H1 (cell line): ENCODE data around the gene SNX2. TPM values are rescaled to one million over a fixed set of nuclear protein-coding genes. Genes with fewer than 3 reads are reported as not detected.
A peak's percentile ranks its signal among the peaks of the same experiment; 100 is the strongest.

Source experiments
- CTCF ChIA-PET: fragments of 300-600 bp; sonication (Branson Sonifier 250); formaldehyde crosslinking; loops from one replicate; lab custom pipeline; 2021; ENCODE audit not compliant: partially characterized antibody; lab: Charles Lee
- POLR2A ChIA-PET: fragments of 300-600 bp; sonication (Branson Sonifier 250); formaldehyde crosslinking; loops from one replicate; lab custom pipeline; 2021; ENCODE audit warnings: inconsistent platforms; ENCODE audit not compliant: partially characterized antibody; lab: Charles Lee
- DNase-seq, 2 experiments: peaks; one replicate each; pipeline versions ENCODE4 v3.0.0 to v3.0.0-alpha.2; 2010 to 2022; ENCODE audit warnings: low spot score in 2 of 2, low read depth in 1 of 2, mixed read lengths in 1 of 2
- FAIRE-seq: peaks from 2 replicates; lab custom pipeline; 2011; peaks lifted over from hg19 to GRCh38; lab: Jason Lieb, UNC
- H2AFZ ChIP-seq: 2 replicates; pipeline ENCODE4 v1.8.1; 2012; ENCODE audit warnings: low read length, inconsistent platforms
- H2AK5ac ChIP-seq: 2 replicates; pipeline ENCODE4 v1.6.1; 2013; ENCODE audit warnings: low read depth, low read length
- H2BK120ac ChIP-seq: replicated peaks from 2 replicates; pipeline ENCODE3; 2013; ENCODE audit warnings: low read depth, low read length, inconsistent platforms
- H2BK12ac ChIP-seq: 2 replicates; pipeline ENCODE4 v1.6.1; 2013; ENCODE audit warnings: low read depth, low read length
- H2BK15ac ChIP-seq: 2 replicates; pipeline ENCODE4 v1.6.1; 2013; ENCODE audit warnings: low read length
- H2BK20ac ChIP-seq: 2 replicates; pipeline ENCODE4 v1.6.1; 2013; ENCODE audit warnings: low read length
- H2BK5ac ChIP-seq: 2 replicates; pipeline ENCODE4 v1.6.1; 2013; ENCODE audit warnings: low read depth, low read length
- H3K14ac ChIP-seq: 2 replicates; pipeline ENCODE4 v1.6.1; 2013; ENCODE audit warnings: inconsistent platforms; ENCODE audit not compliant: insufficient read length
- H3K18ac ChIP-seq: 2 replicates; pipeline ENCODE4 v1.6.1; 2013; ENCODE audit warnings: low read length; ENCODE audit errors: extremely low read depth
- H3K23ac ChIP-seq: 2 replicates; pipeline ENCODE4 v1.6.1; 2013; ENCODE audit warnings: inconsistent platforms; ENCODE audit not compliant: insufficient read length
- H3K23me2 ChIP-seq: 2 replicates; pipeline ENCODE4 v1.6.1; 2013; ENCODE audit warnings: low read depth, low read length
- H3K27ac ChIP-seq: 2 replicates; pipeline ENCODE4 v1.6.1; 2011; ENCODE audit warnings: low read depth, low read length, inconsistent platforms
- H3K27me3 ChIP-seq, 4 experiments: replicated peaks in 1 of 4; 1 replicate in 1 of 4; 2 replicates in 3 of 4; pipeline versions ENCODE4 v1.6.1 to v1.8.1; 2011 to 2013; ENCODE audit warnings: low read length in 3 of 4, mild to moderate bottlenecking in 3 of 4, inconsistent platforms in 2 of 4, mixed read lengths in 2 of 4, moderate library complexity in 1 of 4; ENCODE audit not compliant: control insufficient read depth in 3 of 4, insufficient read depth in 3 of 4; ENCODE audit errors: extremely low read depth in 1 of 4
- H3K36me3 ChIP-seq, 4 experiments: 2 replicates each; pipeline versions ENCODE4 v1.6.1 to v1.8.1; 2011 to 2013; ENCODE audit warnings: mild to moderate bottlenecking in 4 of 4, low read length in 3 of 4, moderate library complexity in 2 of 4, control low read depth in 1 of 4, inconsistent platforms in 1 of 4; ENCODE audit not compliant: insufficient read depth in 4 of 4, control insufficient read depth in 2 of 4
- H3K4ac ChIP-seq: replicated peaks from 2 replicates; pipeline ENCODE3; 2013; ENCODE audit warnings: low read length, low read depth, mixed read lengths, inconsistent platforms; ENCODE audit not compliant: insufficient read length
- H3K4me1 ChIP-seq, 4 experiments: replicated peaks in 1 of 4; 1 replicate in 1 of 4; 2 replicates in 3 of 4; pipeline versions ENCODE4 v1.6.1 to v1.8.1; 2011 to 2013; ENCODE audit warnings: low read length in 3 of 4, inconsistent platforms in 2 of 4, mixed read lengths in 1 of 4; ENCODE audit not compliant: insufficient read depth in 4 of 4, control insufficient read depth in 3 of 4
- H3K4me2 ChIP-seq, 2 experiments: 2 replicates each; pipeline versions ENCODE4 v1.6.1 to v1.8.1; 2011 to 2013; ENCODE audit warnings: low read depth in 2 of 2, low read length in 2 of 2, control low read depth in 1 of 2, inconsistent platforms in 1 of 2, mild to moderate bottlenecking in 1 of 2; ENCODE audit not compliant: insufficient read depth in 1 of 2
- H3K4me3 ChIP-seq, 4 experiments: fragments of 200-600, 300-600 bp in 1 of 4; sonication (generic), shearing (Covaris generic), sonication (Bioruptor Twin) in 1 of 4; 2 replicates each; pipeline versions ENCODE4 v1.5.1 to v1.8.1; 2011 to 2016; ENCODE audit warnings: low read length in 4 of 4, low read depth in 3 of 4, control low read depth in 2 of 4, inconsistent platforms in 2 of 4, mild to moderate bottlenecking in 2 of 4, mixed read lengths in 1 of 4, moderate library complexity in 1 of 4; ENCODE audit not compliant: insufficient read depth in 2 of 4; ENCODE audit errors: extremely low read depth in 1 of 4
- H3K56ac ChIP-seq: replicated peaks from 2 replicates; pipeline ENCODE3; 2013; ENCODE audit warnings: low read depth, mild to moderate bottlenecking, mixed read lengths, low read length, inconsistent platforms; ENCODE audit not compliant: insufficient read length
- H3K79me1 ChIP-seq: 2 replicates; pipeline ENCODE4 v1.6.1; 2013; ENCODE audit warnings: low read depth, low read length, control low read depth
- H3K79me2 ChIP-seq, 2 experiments: 2 replicates each; pipeline versions ENCODE4 v1.6.1 to v1.8.1; 2012 to 2013; ENCODE audit warnings: low read length in 2 of 2, mild to moderate bottlenecking in 2 of 2, inconsistent platforms in 1 of 2; ENCODE audit not compliant: insufficient read depth in 2 of 2, control insufficient read depth in 1 of 2
- H3K9ac ChIP-seq, 4 experiments: replicated peaks in 1 of 4; 1 replicate in 1 of 4; 2 replicates in 3 of 4; pipeline versions ENCODE4 v1.6.1 to v1.8.1; 2011 to 2013; ENCODE audit warnings: low read depth in 3 of 4, low read length in 3 of 4, control low read depth in 2 of 4, mild to moderate bottlenecking in 2 of 4, moderate library complexity in 2 of 4, inconsistent platforms in 1 of 4; ENCODE audit errors: extremely low read depth in 1 of 4
- H3K9me3 ChIP-seq, 2 experiments: 2 replicates each; pipeline versions ENCODE4 v1.6.1 to v1.8.1; 2012 to 2013; ENCODE audit warnings: mild to moderate bottlenecking in 2 of 2, moderate library complexity in 2 of 2, control low read depth in 1 of 2, inconsistent platforms in 1 of 2, low read depth in 1 of 2, low read length in 1 of 2, mixed read lengths in 1 of 2; ENCODE audit not compliant: insufficient read depth in 2 of 2
- H4K20me1 ChIP-seq, 2 experiments: replicated peaks in 1 of 2; 2 replicates each; pipeline versions ENCODE3 to v1.8.1; 2011 to 2013; ENCODE audit warnings: inconsistent platforms in 2 of 2, low read length in 2 of 2, mild to moderate bottlenecking in 1 of 2; ENCODE audit not compliant: insufficient read depth in 2 of 2, control insufficient read depth in 1 of 2
- H4K5ac ChIP-seq: 2 replicates; pipeline ENCODE4 v1.6.1; 2013; ENCODE audit warnings: low read length, low read depth, mixed read lengths, inconsistent platforms; ENCODE audit not compliant: insufficient read length
- H4K8ac ChIP-seq: 2 replicates; pipeline ENCODE4 v1.8.0; 2013; ENCODE audit warnings: mild to moderate bottlenecking, moderate library complexity, low read length, inconsistent platforms; ENCODE audit not compliant: insufficient read depth; ENCODE audit errors: extremely low read depth
- H4K91ac ChIP-seq: replicated peaks from 2 replicates; pipeline ENCODE3; 2013; ENCODE audit warnings: low read length, mixed read lengths, inconsistent platforms; ENCODE audit not compliant: insufficient read length
- CHD2 ChIP-seq: IDR thresholded peaks from 2 replicates; pipeline ENCODE4 v1.6.1; 2012; ENCODE audit warnings: low read length, improper control_type of control experiment
- FOSL1 ChIP-seq: IDR thresholded peaks from 2 replicates; pipeline ENCODE4 v1.6.1; 2011; ENCODE audit warnings: mild to moderate bottlenecking, low read depth, low read length, moderate library complexity; ENCODE audit not compliant: insufficient read depth
- SP1 ChIP-seq: IDR thresholded peaks from 2 replicates; pipeline ENCODE4 v1.6.1; 2011; ENCODE audit warnings: low read depth, low read length
- WGBS, 2 experiments: shearing (Covaris generic) in 1 of 2; methylation state at CpG; one replicate each; pipeline versions ENCODE4 v1.1.6 to v1.1.7; 2013 to 2015; ENCODE audit warnings: low lambda C conversion rate in 2 of 2, mixed read lengths in 2 of 2, inconsistent platforms in 1 of 2, low coverage in 1 of 2, missing lambda C conversion rate in 1 of 2; ENCODE audit not compliant: insufficient replicate concordance in 2 of 2, insufficient coverage in 1 of 2, insufficient read length in 1 of 2; ENCODE audit errors: extremely low coverage in 1 of 2, missing lambda C conversion rate in 1 of 2; 5-methylcytosine and 5-hydroxymethylcytosine counted together
- polyA plus RNA-seq, 7 experiments: library from polyadenylated mRNA; depleted of rRNA in 3 of 7; stranded (reverse) in 5 of 7; unstranded in 2 of 7; fragments of >200 nt in 5 of 7; fragments of 200-250 nt in 2 of 7; gene quantifications; 1 replicate in 5 of 7; 2 replicates in 1 of 7; 4 replicates in 1 of 7; pipeline versions ENCODE4 v1.2.1 to v1.2.3, GENCODE V29; 2011 to 2013; ENCODE audit warnings: missing spikeins in 2 of 7, mixed read lengths in 2 of 7
- total RNA-seq: library from RNA; stranded (reverse); fragmentation: NEBNext Ultra II Directional; extraction: Animal tissue kit (Norgen Biotek cat#: 25700); gene quantifications from 2 replicates; pipeline ENCODE4 v1.2.1, GENCODE V29; 2021

SNX2 gene
- total and polyA plus RNA-seq, 2 of the 8 experiments (the other 6 are each of a cell fraction or from before 2014, with no cell fraction given): 51.0 to 61.2 TPM

GRCh38 chr5:122770477-122770876 is 4.4 kb upstream of the SNX2 start:
- no peak overlapping the region for H2AK5ac ChIP-seq
- H3K4me2 ChIP-seq: no peak overlapping the region
- ChIA-PET POLR2A (no interaction called here), CTCF (no interaction called here)
- no peaks in the 10 kb centered on the region for H3K27me3 ChIP-seq
- H3K14ac ChIP-seq: no peak overlapping the region
- H3K23ac ChIP-seq: no peak overlapping the region
- H2AFZ ChIP-seq: 0 out of 2 replicates have a peak overlapping the region, but pooled peaks have one; percentile 59
- H3K79me2 ChIP-seq: 0 out of 4 replicates have a peak, but pooled peaks cover 0 to 2% of the 10 kb centered on the region in 2 experiments
- no peak overlapping the region for H3K9ac ChIP-seq
- whole genome bisulfite sequencing, 2 experiments: 87% methylated on average over 3 of the region's 3 CpGs; no CpG with 5 or more reads in 1 of the 2 experiments
- no peak overlapping the region for H4K5ac ChIP-seq
- 0 out of 7 replicates have a peak, but pooled peaks cover 0 to 2% (median 0%) of the 10 kb centered on the region in 4 experiments for H3K4me1 ChIP-seq
- H3K36me3 ChIP-seq: no peaks in the 10 kb centered on the region
- no peak overlapping the region for H4K8ac ChIP-seq
- no peak overlapping the region for H3K4me3 ChIP-seq
- no peak overlapping the region for H2BK12ac ChIP-seq
- H3K27ac ChIP-seq: no peak overlapping the region
- no peaks in the 10 kb centered on the region for H4K20me1 ChIP-seq
- no peak overlapping the region for H3K18ac ChIP-seq
- H3K79me1 ChIP-seq: no peaks in the 10 kb centered on the region
- H3K56ac ChIP-seq: no peak overlapping the region
- no peak overlapping the region for H2BK5ac ChIP-seq
- H4K91ac ChIP-seq: no peak overlapping the region
- no peak overlapping the region for H2BK20ac ChIP-seq
- DNase-seq: no peak
- no peak overlapping the region for H2BK120ac ChIP-seq
- H3K4ac ChIP-seq: no peak overlapping the region
- no peak overlapping the region for H2BK15ac ChIP-seq
- H3K23me2 ChIP-seq: no peaks in the 10 kb centered on the region; the same call in 1 of the 2 replicates
- H3K9me3 ChIP-seq: no peaks in the 10 kb centered on the region
- no peak for FAIRE-seq
- TF ChIP-seq CHD2: no peak
- TF ChIP-seq SP1: no peak
- TF ChIP-seq FOSL1: no peak
